GM18858 (cell line): ENCODE results near the gene MSGN1.
"Not testable (repeated sequence)": the region's sequence is repeated elsewhere in the genome, so short reads cannot be mapped to it uniquely, and the experiment has no call there.

Source experiments
- ATAC-seq: cut with Tn5 transposase; IDR thresholded peaks from one replicate; pipeline ENCODE4 v1.9.1; 2021; ENCODE audit not compliant: unreplicated experiment

Gene MSGN1

DNA sequence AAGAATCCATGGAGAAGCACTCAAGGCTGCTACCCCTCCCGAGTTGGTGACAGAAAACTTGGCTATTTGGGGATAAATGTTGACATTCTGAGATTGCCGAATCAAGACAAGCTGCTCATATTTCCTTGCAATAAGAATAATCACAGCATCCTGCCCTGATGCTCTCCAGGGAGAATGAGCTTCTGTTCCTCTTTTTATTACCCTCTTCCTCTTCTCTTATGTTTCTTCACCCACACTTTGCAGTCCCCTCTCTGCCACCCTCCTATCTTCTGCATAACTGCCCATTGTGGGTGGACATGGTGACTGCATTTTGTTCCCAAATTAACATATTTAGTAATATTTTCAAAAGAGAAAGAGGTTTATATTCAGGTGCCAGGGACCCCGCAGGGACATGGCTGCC, 11.9 kb upstream of the MSGN1 start:
- ATAC-seq: peak; percentile 68

DNA sequence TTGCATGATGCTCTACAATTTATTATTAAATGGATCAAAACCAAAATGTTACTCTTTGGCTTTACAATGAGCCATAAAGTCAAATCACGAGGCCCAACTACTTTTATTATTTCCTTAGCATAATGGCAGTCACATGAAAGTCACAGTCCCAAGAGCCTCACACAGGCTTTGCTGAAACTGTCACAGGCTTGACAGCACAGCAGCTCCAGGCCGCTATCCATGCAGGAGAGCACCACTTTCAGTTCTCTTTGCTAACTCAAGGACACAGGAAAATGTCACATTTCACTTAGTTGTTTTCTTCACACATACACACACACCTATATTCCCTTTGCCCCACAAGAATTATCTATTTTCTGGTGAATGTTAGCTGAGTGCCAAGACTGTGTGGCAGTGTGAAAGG, 11.1 kb upstream of the MSGN1 start:
- peak; percentile 30 for ATAC-seq

DNA sequence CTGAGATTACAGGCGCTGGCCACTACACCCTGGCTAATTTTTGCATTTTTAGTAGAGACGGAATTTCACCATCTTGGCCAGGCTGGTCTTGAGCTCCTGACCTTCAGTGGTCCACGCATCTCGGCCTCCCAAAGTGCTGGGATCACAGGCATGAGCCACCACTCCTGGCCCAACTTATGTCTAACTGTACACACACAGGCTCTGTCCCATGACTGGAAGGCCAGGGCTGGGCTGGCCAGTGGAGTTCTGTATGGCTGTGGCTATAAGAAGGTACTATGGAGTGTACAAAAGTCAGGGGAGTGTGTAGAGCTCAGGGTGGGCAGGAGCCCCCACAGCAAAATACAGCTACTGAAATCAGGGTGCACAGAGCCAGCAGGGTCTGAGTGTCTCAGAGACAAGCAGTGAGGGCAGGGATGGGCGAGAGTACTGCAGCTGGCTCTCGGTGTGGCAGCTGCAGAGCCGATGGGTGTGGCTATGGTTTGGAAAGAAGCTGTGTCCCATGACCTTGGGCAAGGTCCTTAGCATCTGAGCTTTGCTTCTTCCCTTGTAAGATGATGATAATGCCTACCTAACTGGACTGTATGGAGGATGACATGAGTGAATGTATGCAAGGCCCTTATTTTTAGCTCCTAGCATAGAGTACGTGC, 10.4 kb upstream of the MSGN1 start:
- no peak for ATAC-seq

DNA sequence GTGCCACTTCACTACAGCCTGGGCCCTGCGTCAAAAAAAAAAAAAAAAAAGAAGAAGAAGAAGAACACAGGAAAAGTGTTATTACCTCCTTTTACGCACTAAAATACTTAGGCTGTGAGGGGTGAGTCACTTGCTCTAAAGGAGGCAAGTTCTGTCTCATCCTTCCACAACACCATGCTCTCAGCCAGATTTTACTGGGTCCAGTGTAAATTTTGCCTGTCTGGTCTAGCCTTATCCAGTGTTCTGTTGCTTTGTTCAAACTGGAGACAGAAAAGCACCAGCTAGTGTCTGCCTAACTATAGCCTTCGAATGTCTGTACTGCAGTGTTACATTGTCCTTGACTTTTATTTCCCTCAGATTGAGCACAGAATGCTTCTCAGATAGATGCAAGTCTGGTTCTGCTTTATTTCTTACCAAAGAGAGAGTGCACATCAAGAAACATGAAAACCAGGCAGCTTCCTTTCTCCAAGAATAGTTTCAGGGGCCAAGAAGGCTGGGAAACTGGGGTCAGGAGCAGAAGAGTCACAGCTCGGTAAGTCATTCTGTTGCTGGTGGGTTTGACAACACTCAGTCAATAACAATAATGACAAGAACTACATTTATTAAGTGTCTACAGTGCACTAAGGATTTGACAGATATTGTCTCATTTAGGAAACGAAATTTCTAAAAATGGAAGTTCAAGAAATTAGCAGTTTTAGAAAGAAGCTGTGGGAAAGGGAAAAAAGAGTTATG, 3.1 kb upstream of the MSGN1 start:
- peak; percentile 43 for ATAC-seq

DNA sequence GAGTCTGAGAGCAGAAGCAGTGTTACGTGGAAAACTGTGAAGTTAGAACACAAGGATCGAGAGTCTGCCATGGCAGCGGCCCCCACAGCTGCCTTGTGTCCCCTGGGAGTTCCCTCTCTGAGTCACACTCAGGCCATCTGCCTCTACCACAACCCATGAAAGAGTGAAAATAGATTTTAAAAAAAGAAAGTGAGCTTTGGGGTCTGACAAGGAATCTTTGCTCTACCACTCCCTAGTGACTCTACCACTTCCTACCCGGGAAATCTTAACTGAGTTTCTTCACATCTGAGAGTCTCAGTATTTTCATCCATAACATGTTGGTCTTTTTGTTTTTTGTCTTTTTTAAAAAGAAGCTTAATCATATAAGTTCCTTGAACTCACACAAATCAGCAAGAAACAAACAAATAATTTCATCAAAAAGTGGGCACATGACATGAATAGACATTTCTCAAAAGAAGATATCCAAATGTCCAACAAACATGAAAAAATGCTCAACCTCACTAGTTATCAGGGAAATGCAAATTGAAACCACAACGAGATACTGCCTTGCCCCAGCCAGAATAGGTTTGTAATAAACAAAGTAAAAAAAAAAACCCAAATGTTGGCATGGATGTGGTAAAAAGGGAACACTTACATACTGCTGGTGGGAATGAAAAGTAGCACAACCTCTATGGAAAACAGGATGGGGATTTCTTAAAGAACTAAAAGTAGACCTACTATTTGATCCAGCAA, 2.4 kb upstream of the MSGN1 start:
- peak; percentile 80 for ATAC-seq

DNA sequence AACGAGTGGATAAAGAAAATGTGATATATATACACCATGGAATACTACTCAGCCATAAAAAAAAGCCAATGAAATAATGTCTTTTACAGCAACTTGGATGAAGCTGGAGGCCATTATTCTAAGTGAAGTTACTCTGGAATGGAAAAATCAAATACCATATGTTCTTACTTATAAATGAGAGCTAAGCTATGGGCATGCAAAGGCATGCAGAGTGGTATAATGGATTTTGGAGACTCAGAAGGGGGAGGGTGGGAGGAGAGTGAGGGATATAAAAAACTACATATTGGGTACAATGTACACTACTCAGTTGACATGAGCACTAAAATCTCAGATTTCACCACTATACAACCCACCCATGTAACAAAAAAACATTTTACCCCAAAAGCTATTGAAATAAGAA, 1.7 kb upstream of the MSGN1 start:
- no peak for ATAC-seq

DNA sequence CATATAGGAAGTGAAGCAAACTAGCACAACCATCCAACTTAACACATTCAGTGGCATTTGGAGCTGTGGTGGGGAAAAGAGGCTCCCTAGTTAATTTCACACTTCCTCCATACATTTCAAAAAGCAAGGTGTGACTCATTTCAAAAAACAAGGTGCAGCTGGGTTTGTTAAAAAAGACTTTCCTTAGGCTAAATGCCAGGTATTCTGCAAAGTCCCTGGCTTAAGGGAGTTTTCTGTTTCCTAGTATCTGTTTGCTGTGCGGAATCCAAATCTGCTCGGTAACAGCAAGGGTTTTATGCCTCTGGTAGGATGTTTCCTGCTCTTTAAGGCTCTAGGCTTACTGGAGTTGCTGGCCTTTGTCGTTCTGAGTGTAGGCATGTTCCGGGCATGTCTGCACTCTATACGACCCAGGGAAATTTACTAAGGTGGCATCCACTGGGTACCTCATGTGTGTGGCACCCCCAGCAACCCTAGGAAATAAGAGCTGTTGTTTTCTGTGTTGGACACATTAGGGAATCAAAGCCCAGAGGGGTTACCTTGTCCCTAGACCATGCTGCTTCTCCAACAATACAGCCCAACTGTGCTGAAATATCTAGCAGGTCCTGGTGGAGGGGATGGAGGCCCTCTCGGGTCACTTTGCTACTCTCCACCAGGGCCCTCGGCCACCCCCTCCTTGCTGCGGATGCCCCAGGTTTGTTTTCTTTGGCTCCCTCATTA, 634 bp upstream of the MSGN1 start:
- peak; percentile 28 for ATAC-seq

DNA sequence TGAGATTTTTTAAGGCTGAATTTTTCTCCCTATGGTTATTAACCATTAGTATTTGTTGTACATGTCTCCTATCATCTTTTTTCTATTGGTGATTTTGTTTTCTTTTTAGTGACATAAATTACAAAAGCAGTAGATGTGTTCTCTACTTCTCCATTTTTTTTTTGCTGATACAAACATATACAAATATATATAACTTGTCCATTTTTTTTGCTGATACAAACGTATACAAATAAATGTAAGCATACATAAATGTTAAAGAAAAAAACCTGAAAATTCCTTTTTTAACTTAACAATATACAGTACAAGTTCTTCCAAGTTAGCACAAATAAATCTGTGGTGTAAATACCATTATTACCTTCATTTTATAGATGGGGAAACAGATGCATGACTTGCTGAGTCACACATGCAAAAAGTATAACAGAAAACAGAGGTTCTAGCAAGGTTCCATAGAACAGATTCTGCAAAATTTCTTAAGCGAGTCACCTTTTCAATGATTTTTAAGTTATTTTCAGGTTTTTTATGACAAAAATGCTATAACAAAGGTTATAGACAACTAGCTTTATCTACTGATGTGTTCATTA, 2.1 kb downstream of the MSGN1 start:
- ATAC-seq: no peak

DNA sequence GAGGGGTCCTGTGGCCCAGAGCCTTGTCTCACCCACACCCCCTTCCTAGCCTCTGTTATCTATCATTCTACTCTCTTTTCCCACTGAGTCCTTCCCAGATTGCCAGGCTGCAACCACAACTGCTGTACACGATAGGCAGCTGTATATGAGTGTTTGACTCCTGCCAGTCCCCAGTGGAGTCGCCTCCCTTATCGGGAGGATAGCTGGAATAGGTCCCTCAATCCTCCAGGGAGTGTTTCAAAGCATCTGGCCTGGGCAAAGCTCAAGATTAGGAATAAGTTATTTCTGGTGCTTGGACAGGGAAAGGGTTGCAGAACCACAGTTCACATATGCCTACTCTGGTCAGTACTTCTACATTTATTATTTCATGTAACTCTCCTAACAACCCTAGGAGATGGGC, 4.8 kb downstream of the MSGN1 start:
- ATAC-seq: no peak

DNA sequence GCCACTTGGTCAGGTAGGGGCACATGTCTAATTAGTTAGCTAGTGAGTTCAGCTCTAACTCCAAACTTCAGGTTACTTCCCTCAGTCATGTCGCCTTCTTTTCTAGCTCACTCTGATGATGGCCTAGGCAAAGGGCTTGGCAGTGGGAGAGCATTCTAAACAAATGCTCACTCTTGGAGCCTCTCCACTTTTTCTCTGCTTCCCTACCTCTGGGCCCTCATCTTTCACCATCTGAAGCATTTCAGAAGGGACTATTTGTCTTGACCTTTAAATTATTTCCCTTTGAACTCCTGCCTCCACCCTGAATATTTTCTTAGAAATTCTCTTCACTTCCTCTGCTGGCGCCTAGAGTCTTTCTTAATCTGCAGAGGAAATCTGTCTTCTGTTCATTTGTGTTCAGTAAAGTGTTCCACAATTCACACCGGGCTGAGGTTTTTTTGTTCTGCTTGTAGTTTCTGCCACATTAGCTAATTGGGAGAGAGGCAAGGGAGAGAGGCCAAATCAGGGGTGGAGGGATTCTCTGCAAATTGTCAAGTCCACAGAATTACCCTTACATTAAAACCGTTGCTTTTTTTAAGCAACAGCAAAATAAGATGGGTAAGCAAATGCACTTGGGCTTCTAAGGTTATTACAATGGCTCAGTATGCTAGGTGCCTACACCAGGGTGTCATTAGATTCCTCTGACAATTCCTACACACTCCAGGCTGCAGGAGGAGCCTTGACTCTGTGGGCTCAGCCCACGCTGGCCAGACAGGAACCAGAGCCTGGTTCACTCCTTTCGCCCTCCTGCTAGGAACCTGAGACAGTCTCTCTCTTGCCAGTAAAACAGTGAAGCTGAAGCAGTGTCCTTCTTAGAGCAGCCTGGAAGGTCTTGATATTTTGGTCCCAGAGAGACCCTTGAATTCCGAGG, 5.5 kb downstream of the MSGN1 start:
- peak; percentile 33 for ATAC-seq

DNA sequence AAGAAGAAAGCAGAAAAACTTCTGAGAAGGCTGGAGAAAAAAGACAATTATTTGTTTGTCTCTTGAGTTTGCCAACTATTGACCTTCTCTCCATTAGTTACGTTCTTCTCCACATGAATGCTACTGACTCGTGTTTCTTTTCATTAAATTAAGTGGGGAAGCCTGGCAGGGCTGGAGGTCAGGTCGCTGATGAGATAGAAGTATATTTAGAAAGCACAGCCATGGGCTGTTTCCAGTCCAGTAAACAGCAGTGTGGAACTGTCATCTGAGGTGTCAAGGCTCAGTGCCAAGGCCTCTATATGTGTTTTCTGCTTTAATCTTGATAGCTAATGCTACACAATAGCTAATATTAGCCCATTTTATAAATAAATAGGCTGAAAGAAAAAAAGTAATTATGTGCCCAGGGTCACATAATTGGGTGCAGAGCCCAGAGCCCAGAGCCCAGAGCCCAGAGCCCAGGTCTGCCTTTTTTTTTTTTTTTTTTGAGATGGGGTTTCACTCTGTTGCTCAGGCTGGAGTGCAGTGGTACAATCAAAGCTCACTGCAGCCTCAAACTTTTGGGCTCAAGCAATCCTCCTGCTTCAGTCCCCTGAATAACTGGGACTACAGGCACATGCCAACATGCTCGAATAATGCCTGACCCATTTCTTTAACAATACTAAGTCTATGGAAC, 6.3 kb downstream of the MSGN1 start:
- peak; percentile 70 for ATAC-seq

DNA sequence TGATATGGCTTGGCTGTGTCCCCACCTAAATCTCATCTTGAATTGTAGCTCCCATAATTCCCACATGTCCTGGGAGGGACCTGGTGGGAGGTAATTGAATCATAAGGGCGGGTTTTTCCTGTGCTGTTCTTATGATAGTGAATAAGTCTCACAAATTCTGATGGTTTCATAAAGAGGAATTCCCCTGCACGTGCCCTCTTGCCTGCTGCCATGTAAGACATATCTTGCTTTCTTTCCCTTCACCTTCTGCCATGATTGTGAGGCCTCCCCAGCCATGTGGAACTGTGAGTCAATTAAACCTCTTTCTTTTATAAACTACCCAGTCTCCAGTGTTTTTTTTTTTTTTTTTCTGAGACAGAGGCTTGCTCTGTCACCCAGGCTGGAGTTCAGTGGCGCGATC, 7.4 kb downstream of the MSGN1 start:
- not testable (repeated sequence) for ATAC-seq

DNA sequence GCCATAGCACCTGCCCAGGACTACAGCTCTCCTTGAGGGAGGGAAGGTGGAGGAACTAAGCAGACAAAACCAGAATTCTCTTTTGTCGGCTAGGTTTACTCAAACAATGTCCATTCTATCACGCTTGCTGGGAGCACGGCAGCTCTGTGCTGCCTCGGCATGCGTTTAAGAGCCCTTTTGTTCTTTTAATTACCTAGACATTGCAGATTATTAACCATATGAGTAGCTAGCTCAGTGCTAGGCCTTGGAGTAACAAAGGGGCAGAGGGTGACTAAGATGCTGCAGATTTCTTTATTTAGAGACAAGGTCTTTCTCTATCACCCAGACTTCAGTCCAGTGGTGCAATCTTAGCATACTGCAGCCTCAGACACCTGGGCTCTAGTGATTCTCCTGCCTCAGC, 11.1 kb downstream of the MSGN1 start:
- no peak for ATAC-seq

DNA sequence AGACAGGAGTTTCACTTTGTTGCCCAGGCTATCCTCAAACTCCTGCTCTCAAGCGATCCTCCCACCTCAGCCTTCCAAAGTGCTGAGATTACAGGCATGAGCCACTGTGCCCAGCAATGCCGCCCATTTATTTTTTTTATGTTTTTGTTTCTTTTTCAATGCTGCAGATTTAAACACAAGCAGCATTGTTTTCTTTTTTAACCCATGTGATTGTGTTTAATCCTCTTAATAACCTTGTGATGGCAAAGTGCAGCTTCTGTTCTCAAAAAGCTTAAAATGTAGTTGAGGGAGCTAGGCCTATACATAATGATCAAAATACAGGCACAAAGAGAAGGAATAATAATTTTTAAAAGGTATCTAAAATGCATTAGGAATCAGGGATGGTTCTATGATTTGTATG, 11.5 kb downstream of the MSGN1 start:
- ATAC-seq: no peak

DNA sequence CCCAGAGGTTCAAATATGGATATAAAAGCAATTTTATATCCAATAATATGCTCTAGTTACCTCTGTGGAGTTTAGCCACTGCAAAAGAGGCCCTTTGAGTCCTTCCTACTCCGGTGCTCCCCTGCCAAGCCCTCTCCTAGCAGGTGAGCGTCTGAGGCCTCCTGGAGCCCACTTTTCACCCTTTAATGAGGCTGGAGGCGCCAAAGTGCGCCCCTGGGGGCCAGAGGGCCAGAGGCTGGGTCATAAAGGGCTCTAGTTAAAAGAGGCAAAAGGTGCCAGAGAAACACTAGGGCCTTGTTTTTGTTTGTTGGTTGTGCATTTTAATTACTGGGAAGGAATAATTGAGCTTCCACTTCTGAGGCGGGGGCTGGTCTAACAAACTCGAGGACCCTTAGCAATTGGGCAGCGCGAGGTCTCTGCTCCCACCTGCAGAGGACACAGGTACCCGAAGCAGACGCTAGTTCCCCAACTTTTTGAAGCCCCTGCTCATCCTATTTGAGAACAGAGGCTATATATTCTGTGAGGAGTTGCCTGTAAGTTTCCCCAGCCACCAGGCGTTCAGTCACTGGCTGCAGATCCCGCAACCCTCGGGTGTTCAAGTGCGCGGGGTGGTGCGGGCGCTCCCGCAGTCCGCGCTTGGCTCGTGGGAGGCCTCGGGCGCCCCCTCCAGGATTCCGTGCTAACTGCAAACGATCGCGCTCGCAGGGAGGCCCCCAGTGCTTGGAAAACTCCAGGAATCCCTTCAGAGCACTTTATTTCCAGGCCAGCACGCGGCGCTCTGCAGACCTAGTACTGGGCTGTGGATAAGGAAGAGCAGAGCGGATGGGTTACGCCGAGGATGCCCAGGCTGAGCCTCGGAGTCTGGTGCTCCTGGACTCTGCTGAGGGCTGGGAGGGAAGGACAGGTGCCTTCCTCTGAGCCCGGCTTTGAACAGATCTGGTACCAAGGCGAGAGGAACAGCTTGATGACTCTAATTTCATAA, 14.1 kb downstream of the MSGN1 start:
- ATAC-seq: peak; percentile 74

DNA sequence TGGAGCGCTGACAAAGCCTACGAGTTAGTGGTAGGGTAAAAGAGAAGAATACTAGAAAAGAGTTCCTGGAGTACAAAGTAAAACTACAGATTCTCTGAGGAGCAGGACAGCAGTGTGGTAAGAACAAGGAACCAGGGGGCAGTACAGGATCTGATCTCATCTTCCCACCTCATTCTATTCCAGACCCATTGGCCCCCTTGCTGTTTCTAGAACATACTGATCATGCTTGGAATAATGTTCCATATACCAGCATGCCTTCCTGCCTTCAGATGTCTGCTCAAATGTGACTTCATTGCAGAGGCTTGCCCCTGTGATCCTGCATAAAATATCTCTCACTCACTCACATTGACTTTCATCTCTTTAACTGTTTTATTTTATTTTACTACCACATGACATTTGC, 19.3 kb downstream of the MSGN1 start:
- no peak for ATAC-seq

DNA sequence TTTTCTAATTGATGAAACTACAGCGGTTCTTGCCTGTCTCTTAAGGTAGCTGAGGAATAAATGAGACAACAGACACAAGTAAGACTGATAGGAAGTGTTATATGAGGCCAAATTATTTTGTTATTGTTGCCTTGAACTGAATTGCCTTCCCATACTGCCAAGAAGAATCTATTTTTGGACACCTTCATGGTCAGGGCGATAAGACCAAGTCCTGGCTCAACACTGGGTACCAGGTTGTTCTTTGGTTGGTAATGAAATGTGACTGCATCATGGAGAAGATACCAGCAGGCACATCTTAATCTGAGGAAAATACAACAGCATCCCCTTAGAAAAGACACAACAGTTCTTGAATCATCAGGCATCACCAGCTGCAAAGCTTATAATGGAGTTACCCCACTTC, 23.7 kb downstream of the MSGN1 start:
- no peak for ATAC-seq

DNA sequence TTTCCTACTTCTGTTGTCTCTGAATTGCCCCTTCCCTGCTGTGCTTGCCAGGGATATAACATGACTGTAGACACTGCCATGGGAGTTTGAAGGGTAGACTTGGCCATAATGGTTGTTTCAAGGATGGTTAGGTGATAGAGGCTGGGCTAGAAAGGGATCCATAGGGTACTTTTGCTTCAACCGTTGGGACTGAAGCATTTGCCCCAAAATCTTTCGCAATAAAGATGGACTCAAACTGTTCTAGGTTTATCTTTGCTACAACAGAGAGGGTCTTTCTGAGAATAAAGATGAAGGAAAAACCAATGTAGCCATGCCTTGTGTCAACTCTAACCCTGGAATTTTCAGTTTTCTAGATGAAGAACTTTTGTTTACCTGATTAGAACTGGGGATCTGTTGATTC, 27.2 kb downstream of the MSGN1 start:
- no peak for ATAC-seq
